Neural progenitor cell (in vitro differentiated cells): ENCODE measurements around the gene PELO. TPM values are rescaled to one million over a fixed set of nuclear protein-coding genes. Genes with fewer than 3 reads are reported as not detected.

Experiments
- DNase-seq: peaks from one replicate; pipeline ENCODE4 v3.0.0-alpha.2; 2016; ENCODE audit warnings: low spot score
- H2AFZ ChIP-seq: fragments of 200-600 bp; sonication (generic); replicated peaks from 2 replicates; pipeline ENCODE4 v1.6.1; 2016; ENCODE audit warnings: antibody characterized with exemption
- H3F3A ChIP-seq: fragments of 200-600 bp; sonication (generic); 2 replicates; pipeline ENCODE4 v1.6.1; 2016; ENCODE audit warnings: antibody characterized with exemption, low read depth
- H3K27ac ChIP-seq: fragments of 200-600 bp; sonication (generic); 2 replicates; pipeline ENCODE4 v1.5.1; 2016; ENCODE audit warnings: mild to moderate bottlenecking
- H3K27me3 ChIP-seq: fragments of 200-600 bp; sonication (generic); 2 replicates; pipeline ENCODE4 v1.6.1; 2016; ENCODE audit warnings: mild to moderate bottlenecking, moderate library complexity
- H3K36me3 ChIP-seq: fragments of 200-600 bp; sonication (generic); 2 replicates; pipeline ENCODE4 v1.5.1; 2016
- H3K4me1 ChIP-seq: fragments of 200-600 bp; sonication (generic); 2 replicates; pipeline ENCODE4 v1.6.1; 2016; ENCODE audit warnings: mixed run types
- H3K4me2 ChIP-seq: fragments of 200-600 bp; sonication (generic); 2 replicates; pipeline ENCODE4 v1.6.1; 2016
- H3K4me3 ChIP-seq: fragments of 200-600 bp; sonication (generic); 2 replicates; pipeline ENCODE4 v1.5.1; 2016
- H3K79me2 ChIP-seq: fragments of 200-600 bp; sonication (generic); 2 replicates; pipeline ENCODE4 v1.6.1; 2016; ENCODE audit warnings: low read depth
- H3K9ac ChIP-seq: fragments of 200-600 bp; sonication (generic); 2 replicates; pipeline ENCODE4 v1.6.1; 2016
- H3K9me3 ChIP-seq: fragments of 200-600 bp; sonication (generic); 2 replicates; pipeline ENCODE4 v1.5.1; 2016; ENCODE audit warnings: low read depth
- H4K20me1 ChIP-seq: fragments of 200-600 bp; sonication (generic); 2 replicates; pipeline ENCODE4 v1.6.1; 2016; ENCODE audit warnings: low read depth
- H3K27ac Mint-ChIP-seq: 3 replicates; pipeline ENCODE4 v1.8.0; 2021; ENCODE audit warnings: mixed read lengths
- H3K27me3 Mint-ChIP-seq: 2 replicates; pipeline ENCODE4 v1.8.0; 2022; ENCODE audit warnings: low read depth, mild to moderate bottlenecking, inconsistent platforms, moderate library complexity, mixed read lengths; ENCODE audit not compliant: insufficient read depth
- H3K36me3 Mint-ChIP-seq: 3 replicates; pipeline ENCODE4 v1.8.0; 2021; ENCODE audit warnings: mixed read lengths
- H3K4me1 Mint-ChIP-seq: 3 replicates; pipeline ENCODE4 v1.8.0; 2021; ENCODE audit warnings: mixed read lengths
- H3K4me3 Mint-ChIP-seq: 3 replicates; pipeline ENCODE4 v1.8.0; 2021; ENCODE audit warnings: mild to moderate bottlenecking, moderate library complexity, mixed read lengths
- H3K9me3 Mint-ChIP-seq: 3 replicates; pipeline ENCODE4 v1.8.0; 2020; ENCODE audit warnings: mixed read lengths
- CTCF ChIP-seq: fragments of 200-600 bp; sonication (generic); IDR thresholded peaks from 2 replicates; pipeline ENCODE4 v1.5.1; 2017; ENCODE audit warnings: antibody characterized with exemption, mild to moderate bottlenecking
- EZH2 ChIP-seq: fragments of 200-600 bp; sonication (generic); IDR thresholded peaks from 2 replicates; pipeline ENCODE4 v1.6.1; 2017; ENCODE audit warnings: antibody characterized with exemption, mild to moderate bottlenecking, moderate library complexity
- EZH2phosphoT487 ChIP-seq: fragments of 200-600 bp; sonication (generic); IDR thresholded peaks from 2 replicates; pipeline ENCODE4 v1.6.1; 2017; ENCODE audit warnings: antibody characterized with exemption
- total RNA-seq: library from RNA; depleted of rRNA; stranded (reverse); fragments of >200 nt; gene quantifications from 2 replicates; pipeline ENCODE4 v1.2.3, GENCODE V29; 2015; ENCODE audit warnings: low replicate concordance

PELO gene
- total RNA-seq, 1 donor from 2014 or later: 8.5 TPM

- no peaks in the 10 kb centered on the region for H3K36me3 Mint-ChIP-seq
- H3K9ac ChIP-seq: no peak overlapping the region
- no peaks in the 10 kb centered on the region for H3K4me1 ChIP-seq
- no peaks in the 10 kb centered on the region for H3K36me3 ChIP-seq
- no peaks in the 10 kb centered on the region for H3K27me3 ChIP-seq
- no peak overlapping the region for H3K4me3 Mint-ChIP-seq
- TF ChIP-seq EZH2 (no peak), CTCF (no peak), EZH2phosphoT487 (no peak)
- no peak overlapping the region for H3K4me2 ChIP-seq
- H3K4me3 ChIP-seq: no peak overlapping the region
- H4K20me1 ChIP-seq: no peaks in the 10 kb centered on the region
- no peak overlapping the region for H3K27ac Mint-ChIP-seq
- H3K9me3 Mint-ChIP-seq: no peaks in the 10 kb centered on the region
- no peaks in the 10 kb centered on the region for H3K79me2 ChIP-seq
- H2AFZ ChIP-seq: no peak overlapping the region
- no peaks in the 10 kb centered on the region for H3F3A ChIP-seq
- DNase-seq: no peak
- no peak overlapping the region for H3K27ac ChIP-seq
- H3K4me1 Mint-ChIP-seq: peaks cover 10% of the 10 kb centered on the region
- no peaks in the 10 kb centered on the region for H3K9me3 ChIP-seq
- peaks cover 5% of the 10 kb centered on the region for H3K27me3 Mint-ChIP-seq
Observed at GRCh38 chr5:52767766-52768480, 19.8 kb upstream of the PELO start.

GRCh38 chr5:52769061-52769460 is 18.7 kb upstream of the PELO start:
- no peaks in the 10 kb centered on the region for H3K36me3 Mint-ChIP-seq
- Histone ChIP-seq H3K4me2 (no peak overlapping the region), H3K9ac (no peak overlapping the region), H3K27me3 (no peaks in the 10 kb centered on the region), H2AFZ (no peak overlapping the region), H3K36me3 (no peaks in the 10 kb centered on the region), H3K9me3 (no peaks in the 10 kb centered on the region), H3K4me1 (peaks cover 10% of the 10 kb centered on the region), H3K4me3 (no peak overlapping the region), H3K27ac (no peak overlapping the region), H4K20me1 (no peaks in the 10 kb centered on the region), H3K79me2 (no peaks in the 10 kb centered on the region), H3F3A (no peaks in the 10 kb centered on the region)
- H3K4me3 Mint-ChIP-seq: no peak overlapping the region
- no peaks in the 10 kb centered on the region for H3K9me3 Mint-ChIP-seq
- H3K27me3 Mint-ChIP-seq: peaks cover 5% of the 10 kb centered on the region
- no peak overlapping the region for H3K27ac Mint-ChIP-seq
- no peak for DNase-seq
- TF ChIP-seq EZH2phosphoT487 (no peak), EZH2 (no peak), CTCF (no peak)
- H3K4me1 Mint-ChIP-seq: peaks cover 22% of the 10 kb centered on the region

- no peak overlapping the region for H2AFZ ChIP-seq
- peaks cover 13% of the 10 kb centered on the region for H3K4me1 ChIP-seq
- H3F3A ChIP-seq: peaks cover 4% of the 10 kb centered on the region
- H4K20me1 ChIP-seq: no peaks in the 10 kb centered on the region
- H3K9me3 ChIP-seq: no peaks in the 10 kb centered on the region
- H3K4me1 Mint-ChIP-seq: peaks cover 27% of the 10 kb centered on the region
- H3K9ac ChIP-seq: no peak overlapping the region
- H3K27ac ChIP-seq: no peak overlapping the region
- no peak overlapping the region for H3K27ac Mint-ChIP-seq
- H3K4me2 ChIP-seq: no peak overlapping the region
- peaks cover 6% of the 10 kb centered on the region for H3K27me3 Mint-ChIP-seq
- no peaks in the 10 kb centered on the region for H3K36me3 Mint-ChIP-seq
- no peak overlapping the region for H3K4me3 Mint-ChIP-seq
- H3K4me3 ChIP-seq: no peak overlapping the region
- H3K27me3 ChIP-seq: no peaks in the 10 kb centered on the region
- no peak for DNase-seq
- H3K79me2 ChIP-seq: no peaks in the 10 kb centered on the region
- H3K36me3 ChIP-seq: no peaks in the 10 kb centered on the region
- H3K9me3 Mint-ChIP-seq: no peaks in the 10 kb centered on the region
- TF ChIP-seq EZH2 (no peak), EZH2phosphoT487 (no peak), CTCF (no peak)
Observed at GRCh38 chr5:52770287-52770939, 17.3 kb upstream of the PELO start.
